ENCODE measurements around the gene LAMA5.

GRCh38 chr20:62288535-62289105 lies 78.5 kb downstream of the LAMA5 start:
- TF ChIP-seq CTCF (optimal IDR thresholded peaks at IDR 0.05 in 1 of 3, IDR thresholded peaks at IDR 0.05 in 1 of 3, conservative IDR thresholded peaks at IDR 0.05 in 1 of 3; ENCODE audit: extremely low read depth in 1 of 3, insufficient read depth in 2 of 3, low read length in 3 of 3) (no peak), EZH2 (IDR thresholded peaks at IDR 0.05; ENCODE audit: low read length) (no peak)

All from keratinocyte (primary cell).